B cell (primary cell): Measurements from ENCODE around the gene RASGRF2. TPM values are rescaled to one million over a fixed set of nuclear protein-coding genes. Genes with fewer than 3 reads are reported as not detected.

ENCODE experiments used
- ATAC-seq: fragments of 200-7000 bp; cut with Tn5 transposase; one replicate; pipeline ENCODE4 v1.10.0; 2021; ENCODE audit warnings: low read depth, mild to moderate bottlenecking, moderate number of reproducible peaks, moderate library complexity
- CTCF ChIA-PET: fragments of 350-600 bp; sonication (Branson Sonifier 250); formaldehyde crosslinking; loops from one replicate; lab custom pipeline; 2021; ENCODE audit warnings: antibody characterized with exemption, inconsistent platforms; lab: Charles Lee
- POLR2A ChIA-PET: fragments of 350-600 bp; sonication (Branson Sonifier 250); formaldehyde crosslinking; loops from one replicate; lab custom pipeline; 2021; ENCODE audit warnings: antibody characterized with exemption; lab: Charles Lee
- DNase-seq: peaks from one replicate; pipeline ENCODE4 v3.0.0; 2013
- H2AFZ ChIP-seq: 2 replicates; pipeline ENCODE4 v1.6.1; 2012; ENCODE audit warnings: mild to moderate bottlenecking, low read depth, low read length; ENCODE audit not compliant: insufficient read depth, poor library complexity, severe bottlenecking
- H3K27ac ChIP-seq, 2 donors: 1 replicate in 1 of 2; 2 replicates in 1 of 2; pipeline ENCODE4 v1.5.1; 2012 to 2013; ENCODE audit warnings: low read length in 2 of 2, mild to moderate bottlenecking in 2 of 2, moderate library complexity in 1 of 2
- H3K27me3 ChIP-seq, 4 experiments: fragments of 200-600 bp in 1 of 4; sonication (generic) in 1 of 4; replicated peaks in 1 of 4; 1 replicate in 2 of 4; 2 replicates in 2 of 4; pipeline versions ENCODE4 v1.6.1 to v1.7.0; 2013 to 2016; ENCODE audit warnings: low read length in 3 of 4, mild to moderate bottlenecking in 2 of 4, mixed read lengths in 1 of 4, moderate library complexity in 1 of 4; ENCODE audit not compliant: insufficient read depth in 4 of 4, control insufficient read depth in 3 of 4; ENCODE audit errors: control extremely low read depth in 1 of 4
- H3K36me3 ChIP-seq, 2 experiments: replicated peaks in 1 of 2; 1 replicate in 1 of 2; 2 replicates in 1 of 2; pipeline versions ENCODE4 v1.6.1 to v1.7.1; 2013; ENCODE audit warnings: low read length in 1 of 2; ENCODE audit not compliant: insufficient read depth in 2 of 2, control insufficient read depth in 1 of 2; ENCODE audit errors: control extremely low read depth in 1 of 2, extremely low read depth in 1 of 2
- H3K4me1 ChIP-seq, 2 donors: fragments of 200-600 bp in 1 of 2; sonication (generic) in 1 of 2; 1 replicate in 1 of 2; 2 replicates in 1 of 2; pipeline versions ENCODE4 v1.5.1 to v1.6.1; 2013 to 2017; ENCODE audit warnings: low read length in 2 of 2; ENCODE audit not compliant: control insufficient read depth in 2 of 2, insufficient read depth in 2 of 2
- H3K4me2 ChIP-seq: replicated peaks from 2 replicates; pipeline ENCODE3; 2012; ENCODE audit warnings: mild to moderate bottlenecking, low read depth, low read length; ENCODE audit not compliant: poor library complexity, severe bottlenecking
- H3K4me3 ChIP-seq, 5 experiments: fragments of 200-600 bp in 1 of 5; sonication (generic) in 1 of 5; 1 replicate in 3 of 5; 2 replicates in 2 of 5; pipeline versions ENCODE4 v1.5.1 to v1.7.0; 2011 to 2016; ENCODE audit warnings: low read length in 4 of 5, mild to moderate bottlenecking in 4 of 5, low read depth in 2 of 5, control low read depth in 1 of 5, moderate library complexity in 1 of 5; ENCODE audit not compliant: insufficient read depth in 1 of 5; ENCODE audit errors: control extremely low read depth in 1 of 5, extremely low read depth in 1 of 5
- H3K79me2 ChIP-seq: fragments of 200-600 bp; sonication (generic); one replicate; pipeline ENCODE4 v1.6.0; 2016; ENCODE audit warnings: low read length; ENCODE audit not compliant: control insufficient read depth, insufficient read depth
- H3K9ac ChIP-seq: fragments of 200-600 bp; sonication (generic); 2 replicates; pipeline ENCODE4 v1.6.1; 2017; ENCODE audit warnings: mild to moderate bottlenecking, low read length, moderate library complexity
- H3K9me3 ChIP-seq, 3 donors: one replicate each; pipeline versions ENCODE4 v1.6.1 to v1.7.1; 2013; ENCODE audit warnings: low read length in 2 of 3; ENCODE audit not compliant: control insufficient read depth in 2 of 3, insufficient read depth in 1 of 3; ENCODE audit errors: control extremely low read depth in 1 of 3
- H4K20me1 ChIP-seq: 2 replicates; pipeline ENCODE4 v1.6.0; 2012; ENCODE audit warnings: mild to moderate bottlenecking, low read length; ENCODE audit not compliant: insufficient read depth, control insufficient read depth, poor library complexity, severe bottlenecking
- H3K27ac Mint-ChIP-seq: one replicate; pipeline ENCODE4 v1.8.0; 2021; ENCODE audit warnings: mixed read lengths
- H3K27me3 Mint-ChIP-seq: one replicate; pipeline ENCODE4 v1.8.0; 2021; ENCODE audit warnings: mixed read lengths
- H3K4me1 Mint-ChIP-seq: one replicate; pipeline ENCODE4 v1.8.0; 2021; ENCODE audit warnings: mixed read lengths
- H3K4me3 Mint-ChIP-seq: one replicate; pipeline ENCODE4 v1.8.0; 2021; ENCODE audit warnings: mixed read lengths
- H3K9me3 Mint-ChIP-seq: one replicate; pipeline ENCODE4 v1.8.0; 2022; ENCODE audit warnings: mixed read lengths; ENCODE audit not compliant: insufficient read depth
- EZH2 ChIP-seq: IDR thresholded peaks from 2 replicates; pipeline ENCODE4 v1.6.1; 2012; ENCODE audit warnings: borderline replicate concordance, low read depth, mild to moderate bottlenecking, moderate library complexity, low read length; ENCODE audit not compliant: insufficient read depth, poor library complexity, severe bottlenecking
- WGBS: methylation state at CpG from one replicate; pipeline ENCODE4 v1.1.5; 2013; ENCODE audit warnings: missing lambda C conversion rate; ENCODE audit not compliant: insufficient coverage; 5-methylcytosine and 5-hydroxymethylcytosine counted together
- intact Hi-C: fragments of 100-400 bp; cut with micrococcal nuclease; formaldehyde crosslinking; loops from one replicate; pipeline ENCODE4 v1.10.0; 2022
- polyA plus RNA-seq: library from polyadenylated mRNA; depleted of rRNA; stranded (reverse); fragments of >200 nt; gene quantifications from 2 replicates; pipeline ENCODE4 v1.2.3, GENCODE V29; 2012
- total RNA-seq, 2 donors: library from RNA; stranded (reverse); fragments of 120-200 nt in 1 of 2; gene quantifications; 1 replicate in 1 of 2; 2 replicates in 1 of 2; pipeline versions ENCODE4 v1.2.3 to v1.2.4, GENCODE V29; 2013 to 2022
- TF ChIP-seq, protein P1 (sequence below): fragments of 200-600 bp; IDR thresholded peaks from one replicate; pipeline ENCODE4 v1.8.0; 2022; ENCODE audit warnings: antibody characterized with exemption, mild to moderate bottlenecking

RASGRF2 gene
- total and polyA plus RNA-seq, 2 donors (not counting 1 experiment from before 2014, with no cell fraction given) = 0.04 to 0.37 TPM

DNA sequence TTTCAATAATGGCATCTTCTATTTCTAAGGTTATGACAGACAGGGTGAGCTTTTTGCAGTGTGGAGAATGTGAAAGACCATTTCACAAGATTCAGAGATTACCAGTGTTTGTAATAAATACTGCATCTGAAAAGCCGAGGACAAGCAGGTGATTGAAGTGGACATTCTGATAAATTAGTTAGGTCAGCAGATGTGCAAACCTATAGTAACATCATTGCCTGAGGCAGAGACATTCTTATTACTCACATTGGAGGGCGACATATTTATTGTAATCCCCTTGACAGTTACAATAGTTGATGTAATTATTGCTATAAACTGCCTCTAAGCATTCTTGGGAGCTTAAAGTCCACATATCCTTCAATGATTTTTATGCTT is 3.3 kb downstream of the RASGRF2 start:
- no peak for TF ChIP-seq EZH2
- TF ChIP-seq, protein P1, sequence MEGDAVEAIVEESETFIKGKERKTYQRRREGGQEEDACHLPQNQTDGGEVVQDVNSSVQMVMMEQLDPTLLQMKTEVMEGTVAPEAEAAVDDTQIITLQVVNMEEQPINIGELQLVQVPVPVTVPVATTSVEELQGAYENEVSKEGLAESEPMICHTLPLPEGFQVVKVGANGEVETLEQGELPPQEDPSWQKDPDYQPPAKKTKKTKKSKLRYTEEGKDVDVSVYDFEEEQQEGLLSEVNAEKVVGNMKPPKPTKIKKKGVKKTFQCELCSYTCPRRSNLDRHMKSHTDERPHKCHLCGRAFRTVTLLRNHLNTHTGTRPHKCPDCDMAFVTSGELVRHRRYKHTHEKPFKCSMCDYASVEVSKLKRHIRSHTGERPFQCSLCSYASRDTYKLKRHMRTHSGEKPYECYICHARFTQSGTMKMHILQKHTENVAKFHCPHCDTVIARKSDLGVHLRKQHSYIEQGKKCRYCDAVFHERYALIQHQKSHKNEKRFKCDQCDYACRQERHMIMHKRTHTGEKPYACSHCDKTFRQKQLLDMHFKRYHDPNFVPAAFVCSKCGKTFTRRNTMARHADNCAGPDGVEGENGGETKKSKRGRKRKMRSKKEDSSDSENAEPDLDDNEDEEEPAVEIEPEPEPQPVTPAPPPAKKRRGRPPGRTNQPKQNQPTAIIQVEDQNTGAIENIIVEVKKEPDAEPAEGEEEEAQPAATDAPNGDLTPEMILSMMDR = no peak
- Histone ChIP-seq H3K4me2 (no peak overlapping the region), H3K79me2 (no peaks in the 10 kb centered on the region), H4K20me1 (no peaks in the 10 kb centered on the region), H3K9ac (no peak overlapping the region), H3K4me1 (peaks cover 3 to 4% of the 10 kb centered on the region in 2 donors), H3K27me3 (peaks cover 0 to 22% (median 16%) of the 10 kb centered on the region in 4 experiments), H3K9me3 (no peaks in the 10 kb centered on the region), H3K36me3 (no peaks in the 10 kb centered on the region), H3K27ac (no peak overlapping the region), H2AFZ (no peak overlapping the region), H3K4me3 (no peak overlapping the region)
- no peak overlapping the region for H3K27ac Mint-ChIP-seq
- WGBS = no CpG with 5 or more reads among the region's 2 CpGs
- intact Hi-C loops = no loop called here
- DNase-seq (no peak), ATAC-seq (no peak)
- POLR2A ChIA-PET = no interaction called here
- peaks cover 45% of the 10 kb centered on the region for H3K27me3 Mint-ChIP-seq
- peaks cover 14% of the 10 kb centered on the region for H3K4me1 Mint-ChIP-seq
- no peak overlapping the region for H3K4me3 Mint-ChIP-seq
- CTCF ChIA-PET = no interaction called here
- no peaks in the 10 kb centered on the region for H3K9me3 Mint-ChIP-seq

DNA sequence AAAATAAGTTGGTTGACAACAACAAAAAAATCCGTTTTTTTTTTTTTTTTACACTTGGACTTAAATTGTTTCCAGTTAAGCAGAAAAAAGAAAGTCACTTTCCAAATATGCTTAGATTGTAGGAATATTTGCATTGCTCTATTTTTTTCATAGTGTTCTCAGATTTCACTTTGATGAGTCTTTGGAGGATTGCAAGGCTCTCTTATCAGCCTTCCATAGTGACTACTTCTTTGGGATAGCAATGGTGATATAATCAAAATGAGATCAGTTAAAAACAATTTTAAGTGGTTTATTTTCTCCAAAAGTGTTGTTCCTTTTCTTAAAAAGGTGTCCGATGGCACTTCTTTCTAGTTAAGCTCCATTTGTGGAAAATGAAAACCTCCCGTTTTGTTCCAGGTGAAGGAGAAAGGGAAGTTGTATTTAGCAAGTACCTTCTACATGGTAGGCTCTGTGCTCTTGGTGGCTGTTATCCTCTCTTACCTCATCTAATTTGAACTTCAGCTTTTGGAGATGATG is 3.9 kb downstream of the RASGRF2 start:
- DNase-seq (no peak), ATAC-seq (no peak)
- CTCF ChIA-PET = no interaction called here
- peaks cover 3 to 4% of the 10 kb centered on the region in 2 donors for H3K4me1 ChIP-seq
- no peaks in the 10 kb centered on the region for H3K79me2 ChIP-seq
- H3K4me3 ChIP-seq = no peak overlapping the region
- H3K27ac ChIP-seq = no peak overlapping the region
- H3K9ac ChIP-seq = no peak overlapping the region
- H3K4me2 ChIP-seq = no peak overlapping the region
- intact Hi-C loops = no loop called here
- H3K9me3 ChIP-seq = no peaks in the 10 kb centered on the region
- H3K36me3 ChIP-seq = no peaks in the 10 kb centered on the region
- H4K20me1 ChIP-seq = no peaks in the 10 kb centered on the region
- Mint-ChIP-seq H3K27me3 (peaks cover 45% of the 10 kb centered on the region), H3K4me3 (no peak overlapping the region), H3K9me3 (no peaks in the 10 kb centered on the region), H3K27ac (no peak overlapping the region), H3K4me1 (peaks cover 14% of the 10 kb centered on the region)
- POLR2A ChIA-PET = no interaction called here
- no peak overlapping the region for H2AFZ ChIP-seq
- H3K27me3 ChIP-seq = peaks cover 0 to 21% (median 16%) of the 10 kb centered on the region in 4 experiments
- TF ChIP-seq, protein P1 = no peak
- TF ChIP-seq EZH2 = no peak
- no CpG with 5 or more reads among the region's 3 CpGs for WGBS
